C4-2B (cell line): Measurements from ENCODE around the gene NCMAP.

Source experiments
- H3K27ac ChIP-seq: fragments of 450-650 bp; 2 replicates; pipeline ENCODE4 v1.5.1; 2017
- CTCF ChIP-seq: fragments of 450-650 bp; conservative IDR thresholded peaks from 2 replicates; pipeline ENCODE4 v1.5.1; 2017; ENCODE audit warnings: mild to moderate bottlenecking
- ZFX ChIP-seq: fragments of 450-650 bp; IDR thresholded peaks from 2 replicates; pipeline ENCODE4 v1.6.1; 2017

Gene NCMAP

GRCh38 chr1:24556414-24556795 is 518 bp downstream of the NCMAP start:
- TF ChIP-seq CTCF (no peak), ZFX (no peak)
- no peak overlapping the region for H3K27ac ChIP-seq

GRCh38 chr1:24557220-24557619 is 1.3 kb downstream of the NCMAP start:
- no peak for TF ChIP-seq ZFX
- TF ChIP-seq CTCF: no peak
- no peak overlapping the region for H3K27ac ChIP-seq

DNA sequence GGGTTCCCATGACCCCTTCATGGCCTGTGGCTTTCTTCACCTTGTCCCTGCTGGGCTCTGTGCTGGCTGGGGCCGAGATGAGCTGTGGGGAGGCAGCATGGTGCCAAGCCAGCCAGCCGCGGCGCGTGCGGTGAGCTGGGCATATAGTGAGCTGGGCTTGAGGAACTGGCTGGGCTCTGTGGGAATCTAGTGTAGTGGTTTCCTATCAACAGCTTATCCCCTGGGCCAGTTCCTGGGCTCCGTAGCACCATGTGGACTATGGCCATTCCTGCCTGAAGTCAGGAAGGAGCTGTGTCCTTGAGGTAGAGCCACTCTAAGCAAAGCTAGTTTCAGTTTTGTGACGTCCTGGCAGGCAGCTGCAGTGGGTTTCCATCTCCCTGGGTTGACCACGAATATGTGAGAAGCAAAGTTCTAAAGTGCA is 1.8 kb downstream of the NCMAP start:
- TF ChIP-seq CTCF (no peak), ZFX (no peak)
- no peak overlapping the region for H3K27ac ChIP-seq

DNA sequence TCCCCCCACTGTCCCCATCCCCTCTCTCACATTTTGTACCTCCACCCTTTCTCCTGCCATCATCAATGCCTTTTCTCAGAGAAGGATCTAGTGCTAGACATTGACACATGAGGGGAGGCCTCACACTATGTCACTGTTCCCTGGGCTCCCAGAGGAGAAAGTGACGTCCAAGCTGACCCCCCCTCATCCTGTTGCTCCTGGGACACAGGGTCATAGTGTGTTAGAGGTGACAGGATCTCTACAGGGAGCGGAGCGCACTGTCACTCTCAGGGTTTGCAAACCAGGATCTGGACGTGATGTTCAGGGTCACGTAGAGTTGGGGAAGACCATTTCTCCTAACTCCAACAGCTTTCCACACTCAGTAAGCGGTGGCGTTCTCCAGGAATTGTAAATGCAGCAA is 2.6 kb downstream of the NCMAP start:
- TF ChIP-seq ZFX: no peak
- no peak for TF ChIP-seq CTCF

DNA sequence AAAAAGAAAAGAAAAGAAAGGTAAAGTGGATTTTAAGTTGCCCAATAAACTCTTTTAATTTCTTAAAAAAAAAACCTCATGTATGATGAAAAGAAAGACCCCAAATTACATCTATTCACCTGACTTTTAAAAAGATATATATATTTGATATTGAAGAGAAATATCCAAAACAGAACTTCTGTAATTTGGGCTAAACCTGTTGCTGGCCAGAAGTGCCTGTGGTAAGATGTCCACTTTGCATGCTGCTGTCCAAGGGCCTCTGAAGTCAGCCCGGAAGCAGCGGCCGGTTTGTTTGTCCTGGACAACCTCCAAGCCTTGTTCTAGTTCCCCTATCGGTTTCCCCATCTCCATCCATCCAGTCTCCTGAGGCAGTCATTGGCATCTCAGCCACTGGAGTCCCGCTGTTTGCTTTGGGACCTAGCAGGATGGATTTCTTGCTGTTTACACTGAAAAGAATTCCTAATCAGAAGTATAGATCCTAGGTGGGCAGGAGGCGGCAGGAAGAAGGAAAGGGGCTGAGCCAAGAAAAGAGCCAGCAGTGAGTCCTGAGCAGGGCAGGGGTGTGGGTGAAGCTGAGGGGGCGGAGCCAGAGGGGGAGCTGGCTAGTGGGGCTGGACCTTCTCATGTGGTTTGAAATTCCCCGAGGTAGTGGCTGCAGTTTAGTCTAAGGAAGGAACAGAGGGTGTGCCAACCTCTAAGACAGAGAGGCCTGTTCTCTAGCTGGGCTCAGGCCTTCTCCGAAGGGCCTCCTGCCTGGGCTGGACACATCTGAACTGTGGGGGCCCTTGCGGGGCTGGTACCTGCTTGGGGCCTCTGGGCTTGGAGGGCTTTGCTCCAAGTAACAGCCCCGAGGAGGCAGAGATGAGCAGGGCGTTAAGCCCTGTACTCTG is 3.3 kb downstream of the NCMAP start:
- TF ChIP-seq CTCF (no peak), ZFX (no peak)
- no peak overlapping the region for H3K27ac ChIP-seq

More for the DNA sequence above, 2.6 kb downstream of the NCMAP start:
- H3K27ac ChIP-seq: no peak overlapping the region

- no peak for TF ChIP-seq ZFX
- H3K27ac ChIP-seq: no peak overlapping the region
These were observed 4.5 kb downstream of the NCMAP start for GRCh38 chr1:24560361-24560760.

GRCh38 chr1:24562625-24563024 is 6.7 kb downstream of the NCMAP start:
- no peak for TF ChIP-seq ZFX
- no peak for TF ChIP-seq CTCF
- H3K27ac ChIP-seq: no peak overlapping the region

DNA sequence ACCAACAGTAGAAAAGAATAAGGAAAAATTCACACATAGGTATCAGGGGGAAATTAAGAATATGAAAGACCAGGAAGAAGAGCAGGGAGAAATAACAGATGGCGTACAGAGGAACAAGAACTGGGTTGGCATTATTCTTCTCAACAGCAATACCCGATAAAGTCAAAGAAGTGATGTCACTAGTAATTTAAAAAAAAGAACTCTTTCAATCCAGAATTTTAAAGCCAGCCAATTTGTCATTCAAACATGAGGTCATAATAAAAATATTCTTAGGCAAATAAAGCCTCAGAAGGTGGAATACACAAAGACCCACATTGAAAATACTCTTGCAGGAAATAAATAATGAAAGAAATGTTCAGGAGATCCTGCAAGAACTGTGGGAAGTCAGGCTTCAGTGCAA is 8.8 kb downstream of the NCMAP start:
- no peak for TF ChIP-seq CTCF
- no peak for TF ChIP-seq ZFX
- no peak overlapping the region for H3K27ac ChIP-seq
